NCI-H226 (cell line): Measurements from ENCODE around the gene MYRFL.

Source experiments
- DNase-seq: peaks from one replicate; pipeline ENCODE4 v3.0.0-alpha.2; 2015

The MYRFL gene

GRCh38 chr12:69935651-69936100 is 110.6 kb downstream of the MYRFL start:
- DNase-seq, result no peak

GRCh38 chr12:69936214-69936731 is 111.2 kb downstream of the MYRFL start:
- DNase-seq, result no peak

GRCh38 chr12:69936766-69937165 is 111.7 kb downstream of the MYRFL start:
- DNase-seq, result no peak

GRCh38 chr12:69947123-69947522 is 122.1 kb downstream of the MYRFL start:
- DNase-seq, result no peak

GRCh38 chr12:69947897-69948296 is 122.9 kb downstream of the MYRFL start:
- no peak for DNase-seq

GRCh38 chr12:69948851-69949250 is 123.8 kb downstream of the MYRFL start:
- DNase-seq, result no peak

- DNase-seq, result no peak
These were observed 124.4 kb downstream of the MYRFL start for GRCh38 chr12:69949311-69950002.

GRCh38 chr12:69951108-69951507 is 126.1 kb downstream of the MYRFL start:
- DNase-seq, result no peak

- no peak for DNase-seq
These were observed 127.9 kb downstream of the MYRFL start for GRCh38 chr12:69952890-69953289.

GRCh38 chr12:69961246-69961645 is 136.2 kb downstream of the MYRFL start:
- no peak for DNase-seq

GRCh38 chr12:69966409-69966808 is 141.4 kb downstream of the MYRFL start:
- peak; percentile 74 for DNase-seq

GRCh38 chr12:69966839-69967238 is 141.8 kb downstream of the MYRFL start:
- peak; percentile 84 for DNase-seq

GRCh38 chr12:69969011-69969410 is 144.0 kb downstream of the MYRFL start:
- no peak for DNase-seq

- no peak for DNase-seq
These were observed 147.1 kb downstream of the MYRFL start for GRCh38 chr12:69972136-69972535.

GRCh38 chr12:69978020-69978419 is 153.0 kb downstream of the MYRFL start:
- no peak for DNase-seq

- DNase-seq, result peak; percentile 19
These were observed 157.0 kb downstream of the MYRFL start for GRCh38 chr12:69981881-69982475.

- no peak for DNase-seq
These were observed 159.2 kb downstream of the MYRFL start for GRCh38 chr12:69984241-69984640.

- no peak for DNase-seq
These were observed 160.6 kb downstream of the MYRFL start for GRCh38 chr12:69985656-69986055.

- no peak for DNase-seq
These were observed 161.1 kb downstream of the MYRFL start for GRCh38 chr12:69986114-69986513.

GRCh38 chr12:69987579-69988091 is 162.6 kb downstream of the MYRFL start:
- DNase-seq, result peak; percentile 99

- peak; percentile 86 for DNase-seq
These were observed 163.7 kb downstream of the MYRFL start for GRCh38 chr12:69988481-69989321.

GRCh38 chr12:69991690-69992288 is 166.8 kb downstream of the MYRFL start:
- DNase-seq, result no peak

- DNase-seq, result no peak
These were observed 168.4 kb downstream of the MYRFL start for GRCh38 chr12:69993433-69993832.
